ENCODE measurements around the gene ARID1B.

ARID1B gene

GRCh38 chr6:156804402-156804801, 27.2 kb downstream of the ARID1B start:
- Histone ChIP-seq H3K9me3 (ENCODE audit: insufficient read depth, low read length, severe bottlenecking) (no peaks in the 10 kb centered on the region), H3K36me3 (ENCODE audit: insufficient read depth, low read length) (0 out of 2 replicates have a peak, but pooled peaks cover 7% of the 10 kb centered on the region), H3K4me3 (ENCODE audit: low read depth in 1 of 2, low read length in 2 of 2) (no peak overlapping the region), H3K27ac (ENCODE audit: low read length) (no peak overlapping the region), H3K9ac (ENCODE audit: low read depth, low read length) (no peak overlapping the region), H3K4me2 (ENCODE audit: insufficient read depth, low read length) (no peak overlapping the region), H3K79me2 (ENCODE audit: insufficient read depth, low read length) (peaks cover 100% of the 10 kb centered on the region), H3K4me1 (ENCODE audit: insufficient read depth, low read length) (no peaks in the 10 kb centered on the region), H4K20me1 (ENCODE audit: insufficient read depth, low read length) (peaks cover 78% of the 10 kb centered on the region), H2AFZ (ENCODE audit: low read depth, low read length) (no peak overlapping the region), H3K27me3 (ENCODE audit: insufficient read depth, low read length, poor library complexity) (no peaks in the 10 kb centered on the region)
- ATAC-seq (ENCODE audit: insufficient read depth, low read depth), result no peak
- DNase-seq, result no peak
- no peak for TF ChIP-seq CTCF (IDR thresholded peaks at IDR 0.05; ENCODE audit: borderline replicate concordance, extremely low read depth, low read length, poor library complexity, severe bottlenecking)
- TF ChIP-seq EZH2 (IDR thresholded peaks at IDR 0.05; ENCODE audit: borderline replicate concordance, low read depth, low read length, severe bottlenecking), result no peak

- H4K20me1 ChIP-seq (ENCODE audit: insufficient read depth, low read length), result peaks cover 87% of the 10 kb centered on the region
- H3K27ac ChIP-seq (ENCODE audit: low read length), result no peak overlapping the region
- TF ChIP-seq CTCF (IDR thresholded peaks at IDR 0.05; ENCODE audit: borderline replicate concordance, extremely low read depth, low read length, poor library complexity, severe bottlenecking) (no peak), EZH2 (IDR thresholded peaks at IDR 0.05; ENCODE audit: borderline replicate concordance, low read depth, low read length, severe bottlenecking) (no peak)
- H3K4me3 ChIP-seq (ENCODE audit: low read depth in 1 of 2, low read length in 2 of 2), result no peak overlapping the region
- H2AFZ ChIP-seq (ENCODE audit: low read depth, low read length), result no peak overlapping the region
- H3K9ac ChIP-seq (ENCODE audit: low read depth, low read length), result no peak overlapping the region
- ATAC-seq (ENCODE audit: insufficient read depth, low read depth) (no peak), DNase-seq (no peak)
- H3K79me2 ChIP-seq (ENCODE audit: insufficient read depth, low read length), result peaks cover 100% of the 10 kb centered on the region
- H3K4me2 ChIP-seq (ENCODE audit: insufficient read depth, low read length), result no peak overlapping the region
- no peaks in the 10 kb centered on the region for H3K4me1 ChIP-seq (ENCODE audit: insufficient read depth, low read length)
- H3K27me3 ChIP-seq (ENCODE audit: insufficient read depth, low read length, poor library complexity), result no peaks in the 10 kb centered on the region
- no peaks in the 10 kb centered on the region for H3K9me3 ChIP-seq (ENCODE audit: insufficient read depth, low read length, severe bottlenecking)
- H3K36me3 ChIP-seq (ENCODE audit: insufficient read depth, low read length), result 0 out of 2 replicates have a peak, but pooled peaks cover 8% of the 10 kb centered on the region
These were observed 29.0 kb downstream of the ARID1B start for GRCh38 chr6:156806155-156806554.

- no peaks in the 10 kb centered on the region for H3K27me3 ChIP-seq (ENCODE audit: insufficient read depth, low read length, poor library complexity)
- H3K9ac ChIP-seq (ENCODE audit: low read depth, low read length), result no peak overlapping the region
- H3K9me3 ChIP-seq (ENCODE audit: insufficient read depth, low read length, severe bottlenecking), result no peaks in the 10 kb centered on the region
- DNase-seq, result no peak
- H3K4me2 ChIP-seq (ENCODE audit: insufficient read depth, low read length), result no peak overlapping the region
- no peak overlapping the region for H2AFZ ChIP-seq (ENCODE audit: low read depth, low read length)
- 0 out of 2 replicates have a peak, but pooled peaks cover 8% of the 10 kb centered on the region for H3K36me3 ChIP-seq (ENCODE audit: insufficient read depth, low read length)
- H3K4me3 ChIP-seq (ENCODE audit: low read depth in 1 of 2, low read length in 2 of 2), result no peak overlapping the region
- no peak overlapping the region for H3K27ac ChIP-seq (ENCODE audit: low read length)
- peaks cover 90% of the 10 kb centered on the region for H4K20me1 ChIP-seq (ENCODE audit: insufficient read depth, low read length)
- peaks cover 100% of the 10 kb centered on the region for H3K79me2 ChIP-seq (ENCODE audit: insufficient read depth, low read length)
- TF ChIP-seq EZH2 (IDR thresholded peaks at IDR 0.05; ENCODE audit: borderline replicate concordance, low read depth, low read length, severe bottlenecking) (no peak), CTCF (IDR thresholded peaks at IDR 0.05; ENCODE audit: borderline replicate concordance, extremely low read depth, low read length, poor library complexity, severe bottlenecking) (no peak)
- H3K4me1 ChIP-seq (ENCODE audit: insufficient read depth, low read length), result no peaks in the 10 kb centered on the region
- no peak for ATAC-seq (ENCODE audit: insufficient read depth, low read depth)
These were observed 29.9 kb downstream of the ARID1B start for GRCh38 chr6:156807028-156807427.

GRCh38 chr6:156807795-156808194, 30.6 kb downstream of the ARID1B start:
- Histone ChIP-seq H2AFZ (ENCODE audit: low read depth, low read length) (no peak overlapping the region), H3K9ac (ENCODE audit: low read depth, low read length) (no peak overlapping the region), H3K4me2 (ENCODE audit: insufficient read depth, low read length) (no peak overlapping the region), H3K9me3 (ENCODE audit: insufficient read depth, low read length, severe bottlenecking) (no peaks in the 10 kb centered on the region), H3K4me3 (ENCODE audit: low read depth in 1 of 2, low read length in 2 of 2) (no peak overlapping the region), H3K79me2 (ENCODE audit: insufficient read depth, low read length) (peaks cover 100% of the 10 kb centered on the region), H4K20me1 (ENCODE audit: insufficient read depth, low read length) (peaks cover 91% of the 10 kb centered on the region), H3K27ac (ENCODE audit: low read length) (no peak overlapping the region), H3K36me3 (ENCODE audit: insufficient read depth, low read length) (0 out of 2 replicates have a peak, but pooled peaks cover 8% of the 10 kb centered on the region), H3K4me1 (ENCODE audit: insufficient read depth, low read length) (no peaks in the 10 kb centered on the region), H3K27me3 (ENCODE audit: insufficient read depth, low read length, poor library complexity) (no peaks in the 10 kb centered on the region)
- no peak for ATAC-seq (ENCODE audit: insufficient read depth, low read depth)
- DNase-seq, result no peak
- TF ChIP-seq EZH2 (IDR thresholded peaks at IDR 0.05; ENCODE audit: borderline replicate concordance, low read depth, low read length, severe bottlenecking) (no peak), CTCF (IDR thresholded peaks at IDR 0.05; ENCODE audit: borderline replicate concordance, extremely low read depth, low read length, poor library complexity, severe bottlenecking) (no peak)

Data from DND-41 (cell line).